Activated T-cell treated with anti-CD3 and anti-CD28 coated beads, Interleukin-2, amount 50 U/mL, for 4 hours (primary cell): ENCODE results near the gene SCARF1. TPM values are rescaled to one million over a fixed set of nuclear protein-coding genes. Genes with fewer than 3 reads are reported as not detected.
"Not testable (repeated sequence)": the region's sequence is repeated elsewhere in the genome, so short reads cannot be mapped to it uniquely, and the experiment has no call there.

ENCODE experiments used
- ATAC-seq, 2 donors: fragments of 200-7000 bp; cut with Tn5 transposase; one replicate each; pipeline ENCODE4 v1.10.0; 2021
- DNase-seq: peaks from one replicate; pipeline ENCODE4 v3.0.0-alpha.2; 2020
- H3K27me3 Mint-ChIP-seq: one replicate; pipeline ENCODE4 v1.8.0; 2021; ENCODE audit warnings: low read depth, mixed read lengths
- H3K36me3 Mint-ChIP-seq: one replicate; pipeline ENCODE4 v1.8.0; 2022; ENCODE audit warnings: mixed read lengths; ENCODE audit not compliant: insufficient read depth
- H3K4me1 Mint-ChIP-seq: one replicate; pipeline ENCODE4 v1.8.0; 2021; ENCODE audit warnings: low read depth, mixed read lengths
- H3K4me3 Mint-ChIP-seq: one replicate; pipeline ENCODE4 v1.8.0; 2021; ENCODE audit warnings: mild to moderate bottlenecking, moderate library complexity, mixed read lengths
- H3K9me3 Mint-ChIP-seq: one replicate; pipeline ENCODE4 v1.8.0; 2021; ENCODE audit warnings: mixed read lengths
- total RNA-seq, 3 donors: library from RNA; stranded (reverse); gene quantifications; one replicate each; pipeline ENCODE4 v1.2.1, GENCODE V29; 2021

SCARF1 gene
- total RNA-seq, 3 donors from 2014 or later = 1.3 to 2.0 (median 1.6) TPM

- H3K4me3 Mint-ChIP-seq = no peak overlapping the region
- no peaks in the 10 kb centered on the region for H3K9me3 Mint-ChIP-seq
- ATAC-seq = no peak
- H3K36me3 Mint-ChIP-seq = peaks cover 48% of the 10 kb centered on the region
- DNase-seq = no peak
- H3K4me1 Mint-ChIP-seq = peaks cover 3% of the 10 kb centered on the region
- H3K27me3 Mint-ChIP-seq = no peaks in the 10 kb centered on the region
Observed at GRCh38 chr17:1653735-1654134, 8.2 kb upstream of the SCARF1 start.

- H3K4me1 Mint-ChIP-seq, ATAC-seq, H3K9me3 Mint-ChIP-seq, H3K4me3 Mint-ChIP-seq, DNase-seq, H3K27me3 Mint-ChIP-seq: not testable (repeated sequence)
- peaks cover 41% of the 10 kb centered on the region for H3K36me3 Mint-ChIP-seq
Observed at GRCh38 chr17:1652794-1653193, 7.3 kb upstream of the SCARF1 start.

GRCh38 chr17:1651559-1651844 is 6.0 kb upstream of the SCARF1 start:
- Mint-ChIP-seq H3K4me3 (no peak overlapping the region), H3K4me1 (peaks cover 7% of the 10 kb centered on the region), H3K27me3 (no peaks in the 10 kb centered on the region), H3K36me3 (peaks cover 33% of the 10 kb centered on the region), H3K9me3 (no peaks in the 10 kb centered on the region)
- ATAC-seq (no peak), DNase-seq (no peak)

DNA sequence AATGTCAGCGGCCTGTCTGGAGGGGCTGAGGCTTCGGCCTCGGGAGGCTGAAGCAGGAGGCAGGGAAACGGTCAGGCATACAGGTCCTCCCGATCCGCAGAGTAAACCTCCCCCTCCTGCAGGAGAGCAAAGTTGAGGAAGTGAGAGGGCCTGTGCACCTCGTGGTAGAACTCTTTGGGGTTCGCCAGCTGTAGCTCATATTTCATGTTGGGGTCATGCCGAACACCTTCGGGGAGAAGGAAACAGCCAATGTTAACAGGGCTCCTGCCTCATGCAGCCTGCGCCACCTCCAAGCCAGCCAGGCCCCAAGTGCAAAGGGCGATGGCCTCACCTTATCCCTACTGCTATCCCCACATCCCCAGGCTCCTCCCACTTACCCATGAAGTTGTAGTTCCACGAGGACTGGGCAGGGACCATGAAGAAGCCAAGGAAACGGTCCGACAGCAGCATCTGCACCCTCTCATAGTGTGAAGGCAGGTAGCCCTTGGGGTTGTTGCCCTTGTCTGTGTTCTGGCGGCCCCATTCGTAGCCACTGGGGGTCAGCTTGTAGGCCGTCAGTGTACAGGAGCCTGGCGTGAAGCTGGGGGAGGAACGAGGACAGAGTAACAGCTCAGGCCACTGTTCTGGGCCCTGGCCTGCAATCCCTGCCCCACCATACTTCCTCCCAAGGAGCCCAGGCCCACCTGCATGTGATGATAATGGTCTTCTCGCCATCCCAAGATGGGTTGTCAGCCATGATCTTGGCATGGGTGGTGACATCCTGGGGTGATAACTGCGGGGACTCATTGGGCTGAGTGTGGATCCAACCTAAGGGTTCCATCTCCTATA is 5.4 kb upstream of the SCARF1 start:
- H3K9me3 Mint-ChIP-seq = no peaks in the 10 kb centered on the region
- H3K36me3 Mint-ChIP-seq = peaks cover 29% of the 10 kb centered on the region
- H3K27me3 Mint-ChIP-seq = no peaks in the 10 kb centered on the region
- ATAC-seq = no peak
- peaks cover 8% of the 10 kb centered on the region for H3K4me1 Mint-ChIP-seq
- H3K4me3 Mint-ChIP-seq = no peak overlapping the region
- no peak for DNase-seq

DNA sequence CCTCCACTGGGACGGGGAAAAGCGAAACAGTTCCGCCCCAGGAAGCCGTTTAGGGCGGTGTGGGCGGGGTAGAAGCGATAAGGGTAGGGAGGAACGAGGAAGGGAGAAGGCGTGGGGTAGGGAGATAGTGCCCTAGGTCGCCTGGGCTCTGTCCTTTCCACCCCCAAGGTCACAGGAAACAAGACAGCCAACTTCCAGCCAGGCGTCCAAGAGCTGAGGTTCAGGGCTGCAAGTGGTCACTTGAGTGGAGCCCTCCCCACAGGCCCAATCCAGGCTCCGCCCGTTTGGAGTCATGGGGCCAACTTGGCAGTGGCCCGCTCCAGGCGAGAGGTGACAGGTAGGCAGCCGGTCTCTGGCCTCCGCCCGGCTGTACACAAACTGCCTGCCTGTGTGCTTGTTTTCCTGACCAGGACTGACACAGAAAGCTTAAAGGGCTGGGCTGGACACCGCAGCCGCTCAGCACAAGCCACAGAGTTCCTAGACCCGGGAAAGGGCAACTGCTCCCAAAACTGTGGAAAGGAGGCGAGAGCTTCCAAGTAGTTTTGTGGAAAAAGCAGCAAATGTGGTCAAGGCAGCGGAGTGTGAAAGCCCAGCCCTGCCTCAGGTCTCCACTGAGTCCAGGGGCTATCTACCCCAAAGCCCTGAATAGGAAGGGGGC is 4.4 kb upstream of the SCARF1 start, which contains the start of gene RILP:
Gene RILP (minus strand): TSS at position 23 of the 658 bp plus-strand sequence. CDS start 62 bp downstream, outside the sequence.
- Mint-ChIP-seq H3K36me3 (peaks cover 27% of the 10 kb centered on the region), H3K27me3 (no peaks in the 10 kb centered on the region), H3K9me3 (no peaks in the 10 kb centered on the region), H3K4me1 (peaks cover 12% of the 10 kb centered on the region), H3K4me3 (peak within 1 kb of the TSS; percentile 62)
- DNase-seq = no peak
- ATAC-seq = peak; percentile 2 to 5

- Mint-ChIP-seq H3K36me3 (peaks cover 23% of the 10 kb centered on the region), H3K27me3 (no peaks in the 10 kb centered on the region), H3K9me3 (no peaks in the 10 kb centered on the region), H3K4me1 (peaks cover 20% of the 10 kb centered on the region), H3K4me3 (peak overlapping the region; percentile 40)
- ATAC-seq = peak; percentile 78 to 81
- peak; percentile 93 for DNase-seq
Observed at GRCh38 chr17:1648963-1649843, 3.7 kb upstream of the SCARF1 start.

DNA sequence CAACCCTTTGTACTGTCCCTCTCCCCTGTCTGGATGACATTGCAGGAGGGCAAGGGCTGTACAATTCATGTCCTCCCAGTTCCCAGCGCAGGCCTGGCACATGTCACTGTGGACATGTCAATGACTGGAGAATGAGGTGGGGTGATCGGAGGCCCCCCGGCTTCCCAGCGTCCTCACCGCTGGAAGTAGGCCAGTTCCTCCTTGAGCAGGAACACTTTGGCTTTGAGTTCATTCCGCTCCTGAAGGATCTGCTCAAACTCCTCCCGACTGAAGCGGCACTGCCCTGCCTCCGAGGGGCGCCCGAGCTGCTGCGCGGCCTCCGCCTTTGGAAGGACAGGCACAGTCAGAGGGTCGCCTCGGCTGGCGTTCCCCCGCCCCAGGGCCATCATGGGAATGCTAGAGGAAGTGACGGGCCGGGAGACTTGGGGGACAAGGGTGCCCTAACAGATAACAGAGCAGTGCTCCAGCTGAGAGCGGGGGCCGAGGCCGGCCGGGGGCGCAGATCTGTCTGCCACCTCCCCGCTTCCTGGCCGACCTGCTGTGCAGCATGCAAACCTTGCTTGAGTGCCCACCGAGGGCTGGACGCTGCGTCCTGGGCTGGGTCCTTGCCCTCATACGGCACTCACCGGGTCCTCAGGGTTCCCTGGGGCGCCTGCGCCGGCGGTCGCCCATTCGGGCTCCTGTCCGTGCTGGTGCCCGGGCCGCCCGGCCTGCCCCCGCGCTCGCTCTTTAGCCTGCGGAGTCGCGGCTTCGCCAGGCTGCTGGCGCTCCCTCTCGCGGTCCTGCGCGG is 2.8 kb upstream of the SCARF1 start:
- DNase-seq = no peak
- ATAC-seq = peak in 1 of 2 donors; percentile 1
- H3K36me3 Mint-ChIP-seq = peaks cover 14% of the 10 kb centered on the region
- H3K4me1 Mint-ChIP-seq = peaks cover 23% of the 10 kb centered on the region
- no peaks in the 10 kb centered on the region for H3K9me3 Mint-ChIP-seq
- H3K4me3 Mint-ChIP-seq = peak overlapping the region; percentile 68
- no peaks in the 10 kb centered on the region for H3K27me3 Mint-ChIP-seq

DNA sequence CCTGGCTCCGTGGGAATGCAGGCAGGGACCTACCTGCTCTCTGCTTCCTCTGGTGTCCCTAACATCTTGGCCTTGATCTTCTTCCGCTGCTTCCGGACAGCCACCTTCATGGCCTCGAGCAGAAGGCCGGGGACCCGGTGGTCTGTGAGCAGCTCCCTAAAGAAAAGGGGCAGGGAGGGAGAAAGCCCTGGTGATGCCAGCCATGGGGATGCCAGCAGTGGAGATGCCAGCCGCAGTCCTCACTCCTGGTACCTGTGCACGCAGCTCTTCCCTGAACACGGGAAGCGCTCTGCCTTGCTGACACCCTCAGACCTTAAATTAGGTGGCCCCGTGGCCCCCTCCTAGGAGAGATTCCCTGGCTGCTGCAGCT is 2.3 kb upstream of the SCARF1 start:
- Mint-ChIP-seq H3K4me3 (no peak overlapping the region), H3K4me1 (peaks cover 23% of the 10 kb centered on the region), H3K27me3 (no peaks in the 10 kb centered on the region), H3K9me3 (no peaks in the 10 kb centered on the region), H3K36me3 (peaks cover 9% of the 10 kb centered on the region)
- no peak for DNase-seq
- no peak for ATAC-seq

DNA sequence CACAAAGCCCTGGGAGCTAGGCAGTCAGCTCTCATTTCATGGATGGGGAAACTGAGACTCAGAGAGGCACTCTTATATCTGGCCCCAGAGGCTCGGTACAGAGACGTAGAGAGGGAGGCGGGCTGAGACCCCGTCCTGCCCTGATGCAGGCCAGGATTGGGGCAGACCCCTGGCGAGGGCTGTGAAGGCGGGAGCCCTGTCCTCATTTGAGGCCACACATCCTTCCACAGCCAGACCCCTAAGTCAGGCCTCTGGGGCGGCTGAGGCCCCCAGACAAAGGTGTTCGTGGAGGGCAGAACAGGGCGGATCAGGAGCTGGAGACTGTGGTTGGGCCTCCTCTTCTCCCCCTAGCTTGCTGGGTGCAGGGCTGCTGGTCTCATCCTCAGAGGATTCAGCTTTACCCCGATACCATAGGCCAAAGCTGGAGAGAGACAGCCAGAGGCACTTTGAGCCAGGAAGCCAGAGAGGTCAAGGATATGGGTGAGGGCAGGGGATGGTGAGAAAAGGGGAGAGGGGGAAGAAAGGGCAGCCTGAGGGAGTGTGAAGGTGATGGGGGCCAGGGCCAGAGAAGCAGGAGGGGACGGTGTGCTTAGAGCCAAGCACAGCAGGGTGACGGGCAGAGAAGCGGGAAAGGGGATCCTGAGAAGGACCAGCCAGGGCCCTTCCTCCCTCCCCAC is 805 bp upstream of the SCARF1 start:
- Mint-ChIP-seq H3K36me3 (peaks cover 3% of the 10 kb centered on the region), H3K4me3 (peak overlapping the region; percentile 37), H3K4me1 (peaks cover 25% of the 10 kb centered on the region), H3K27me3 (no peaks in the 10 kb centered on the region), H3K9me3 (no peaks in the 10 kb centered on the region)
- ATAC-seq (no peak), DNase-seq (no peak)

DNA sequence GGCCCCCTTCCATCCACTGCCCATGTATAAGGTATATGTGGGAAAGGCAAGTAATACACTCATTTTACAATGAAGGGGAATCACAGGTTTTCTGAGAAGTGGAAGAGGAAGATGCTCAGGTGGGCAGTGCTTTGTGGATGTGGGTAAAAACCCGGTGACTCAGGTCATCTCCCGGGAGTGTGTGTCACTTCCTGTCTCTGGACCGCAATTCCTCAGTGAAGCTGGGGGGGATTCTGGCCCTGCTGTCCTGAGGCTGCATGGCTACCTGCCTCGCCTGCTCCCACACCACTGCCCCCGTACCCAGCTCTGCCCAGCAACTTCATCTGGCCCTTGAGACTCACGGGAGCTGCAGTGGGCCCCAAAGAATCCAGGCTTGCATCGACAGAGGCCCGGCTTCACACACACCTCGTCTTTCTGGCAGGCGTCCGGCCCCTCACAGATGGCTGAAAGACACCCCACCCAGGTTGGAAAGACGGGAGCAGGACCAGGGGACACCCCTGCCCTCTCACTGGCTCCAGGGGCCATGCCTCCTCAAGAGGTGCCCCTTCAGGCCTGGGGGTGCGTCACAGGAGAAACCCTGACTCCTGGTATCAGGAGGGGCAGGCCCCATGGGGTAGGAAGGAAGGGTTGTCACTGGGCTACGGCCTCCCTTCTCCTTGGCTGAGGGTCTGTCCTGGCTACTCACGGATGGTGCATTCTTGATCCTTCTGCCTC is 882 bp downstream of the SCARF1 start:
- Mint-ChIP-seq H3K27me3 (no peaks in the 10 kb centered on the region), H3K9me3 (no peaks in the 10 kb centered on the region), H3K4me3 (peak overlapping the region; percentile 81), H3K36me3 (no peaks in the 10 kb centered on the region), H3K4me1 (peaks cover 21% of the 10 kb centered on the region)
- ATAC-seq (peak in 1 of 2 donors; percentile 4), DNase-seq (no peak)

DNA sequence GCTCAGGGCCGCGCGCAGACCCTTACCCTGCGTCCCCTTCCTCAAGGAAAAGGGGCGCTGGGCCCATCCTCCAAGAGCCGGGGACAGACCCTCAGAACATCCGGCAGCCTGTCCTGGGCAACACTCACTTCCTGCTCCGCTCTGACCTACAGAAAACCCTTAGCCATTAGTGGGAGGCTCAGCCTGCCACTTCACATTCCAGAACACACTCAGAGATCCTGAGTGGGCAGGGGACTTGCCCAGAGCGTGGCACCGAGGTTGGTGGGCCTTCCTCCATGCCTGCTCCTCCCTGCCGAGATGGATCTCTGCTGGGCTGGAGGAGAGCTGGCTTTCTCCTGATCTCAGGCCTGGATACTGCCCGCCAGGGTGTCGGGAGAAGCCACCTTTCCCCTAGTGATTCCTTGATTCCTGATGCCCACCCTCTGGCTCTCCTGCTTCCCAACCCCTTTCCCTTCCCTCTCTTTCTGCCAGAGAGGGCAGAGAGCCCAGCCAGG is 1.5 kb downstream of the SCARF1 start:
- Mint-ChIP-seq H3K4me3 (peak overlapping the region; percentile 81), H3K4me1 (peaks cover 21% of the 10 kb centered on the region), H3K36me3 (no peaks in the 10 kb centered on the region), H3K9me3 (no peaks in the 10 kb centered on the region), H3K27me3 (no peaks in the 10 kb centered on the region)
- ATAC-seq (no peak), DNase-seq (no peak)

DNA sequence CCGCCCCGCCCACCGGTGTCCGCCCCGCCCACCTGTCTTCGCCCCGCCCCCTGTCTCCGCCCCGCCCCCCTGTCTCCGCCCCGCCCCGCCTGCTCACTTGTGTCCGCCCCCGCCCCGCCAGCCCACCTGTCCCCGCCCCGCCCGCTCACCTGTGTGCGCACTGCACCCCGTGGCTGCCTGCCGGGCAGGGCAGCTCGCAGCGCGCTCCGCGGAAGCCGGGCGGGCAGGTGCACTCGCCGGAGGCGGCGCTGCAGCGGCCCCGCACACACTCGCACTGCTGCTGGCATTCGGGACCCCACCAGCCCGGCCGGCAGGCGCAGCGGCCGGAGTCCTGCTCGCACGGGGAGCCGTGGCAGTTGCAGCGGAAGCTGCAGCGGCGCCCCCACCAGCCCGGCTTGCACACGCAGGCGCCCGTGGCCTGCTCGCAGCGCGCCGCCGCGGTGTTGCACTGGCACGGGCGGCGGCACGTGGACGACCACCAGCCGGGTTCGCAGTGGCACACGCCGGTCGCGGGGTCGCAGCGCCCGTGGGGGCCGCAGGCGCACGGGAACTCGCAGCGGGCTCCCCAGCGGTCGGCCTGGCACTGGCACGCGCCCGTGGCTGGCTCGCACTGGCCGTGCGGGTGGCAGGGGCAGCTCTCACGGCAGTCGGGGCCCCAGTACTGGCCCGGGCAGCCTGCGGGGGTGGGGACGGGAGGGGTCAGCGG is 2.1 kb downstream of the SCARF1 start:
- Mint-ChIP-seq H3K4me1 (peaks cover 21% of the 10 kb centered on the region), H3K36me3 (no peaks in the 10 kb centered on the region), H3K9me3 (no peaks in the 10 kb centered on the region), H3K4me3 (no peak overlapping the region), H3K27me3 (no peaks in the 10 kb centered on the region)
- ATAC-seq (peak; percentile 43 to 49), DNase-seq (peak; percentile 44)
